HG02623 (cell line): Measurements from ENCODE around the gene KRT222.

Experiments
- ATAC-seq: cut with Tn5 transposase; IDR thresholded peaks from one replicate; pipeline ENCODE4 v1.9.1; 2021; ENCODE audit warnings: moderate library complexity; ENCODE audit not compliant: unreplicated experiment

Gene KRT222

GRCh38 chr17:40664582-40665333 lies at the start of gene KRT222:
Gene KRT222 (minus strand): TSS chr17:40665177. CDS start chr17:40665099, 78 bp downstream.
- ATAC-seq = no peak

DNA sequence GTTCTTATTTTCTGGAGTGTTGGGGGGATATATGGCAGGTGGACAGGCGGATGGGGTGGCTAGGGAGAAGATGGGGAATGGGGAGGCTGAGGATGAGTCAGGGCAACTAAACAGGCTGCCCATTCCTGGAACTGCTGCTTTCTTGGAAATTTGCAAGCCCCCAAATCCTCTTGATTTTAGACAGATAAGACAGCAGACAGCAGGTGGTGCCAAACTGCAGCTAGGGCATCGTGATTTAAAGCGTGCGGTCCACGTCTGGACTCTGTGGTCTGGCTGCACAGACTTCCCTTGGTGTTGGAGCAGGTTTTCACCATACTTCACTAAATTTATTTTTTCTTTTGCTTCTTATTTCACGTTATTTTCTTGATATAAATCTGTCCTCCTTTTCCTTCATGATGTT lies 49.5 kb upstream of the KRT222 start:
- ATAC-seq = no peak

DNA sequence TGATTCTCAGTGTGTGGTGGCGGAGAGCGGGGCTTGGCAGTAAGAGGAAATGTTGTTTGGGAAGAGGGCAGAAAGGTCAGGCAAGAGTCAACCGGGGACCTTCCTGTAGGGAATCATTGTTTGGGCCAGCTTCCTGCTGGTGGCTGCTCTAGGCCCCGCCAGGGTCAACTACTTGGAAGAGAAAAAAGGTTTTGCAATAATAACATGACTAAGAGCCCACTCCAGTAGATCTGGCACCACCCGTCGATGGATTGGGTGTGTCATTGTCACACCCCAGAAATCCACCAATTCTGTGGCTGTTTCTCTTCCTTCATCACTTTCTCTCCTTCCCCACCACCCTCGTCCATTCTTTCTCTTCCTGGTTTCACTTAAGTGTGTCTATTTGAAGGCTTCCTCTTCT lies 42.8 kb upstream of the KRT222 start:
- no peak for ATAC-seq

DNA sequence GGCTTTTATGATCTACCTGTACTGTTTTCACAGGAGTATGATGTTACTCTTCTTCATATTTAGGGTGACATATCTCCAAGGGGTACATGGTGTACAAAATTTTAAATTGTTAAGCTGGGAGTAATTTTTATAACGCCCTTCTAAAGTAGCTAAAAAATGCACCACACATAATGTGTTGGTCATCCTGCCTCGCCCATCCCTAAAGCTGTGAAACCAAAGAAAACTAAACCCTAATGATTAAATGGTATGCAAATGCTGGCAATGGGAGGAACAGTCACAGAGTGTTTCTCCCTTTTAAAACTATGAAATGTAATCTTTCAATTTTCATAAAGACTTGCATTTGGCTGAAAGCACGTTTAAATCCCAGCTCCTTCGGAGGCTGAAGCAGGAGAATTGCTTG lies 40.6 kb upstream of the KRT222 start:
- ATAC-seq = no peak

- no peak for ATAC-seq
Observed at GRCh38 chr17:40703652-40704051, 38.7 kb upstream of the KRT222 start, which contains the start of gene KRT24. Gene KRT24 (minus strand): TSS chr17:40703752. CDS start chr17:40703693, 59 bp downstream.

- ATAC-seq = no peak
Observed at GRCh38 chr17:40702271-40702670, 37.3 kb upstream of the KRT222 start.

- ATAC-seq = no peak
Observed at GRCh38 chr17:40699853-40700252, 34.9 kb upstream of the KRT222 start.

DNA sequence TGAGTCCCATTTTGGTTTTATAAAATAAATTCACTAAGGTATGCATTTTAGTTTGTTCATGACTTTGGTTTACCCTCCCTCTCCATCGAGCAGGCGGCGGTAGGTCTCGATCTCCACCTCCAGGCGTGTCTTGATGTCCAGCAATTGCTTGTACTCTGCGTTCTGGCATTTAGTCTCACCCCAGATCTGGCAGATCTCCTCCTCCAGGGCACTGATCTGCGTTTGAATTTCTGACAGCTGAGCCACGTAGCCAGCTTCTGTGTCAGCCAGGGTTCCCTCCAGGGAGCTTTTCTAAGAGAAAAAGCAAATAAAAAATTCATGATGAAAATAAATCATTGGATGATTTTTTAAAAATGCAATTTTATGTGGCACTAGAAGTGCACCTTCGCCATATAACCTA lies 34.4 kb upstream of the KRT222 start:
- ATAC-seq = no peak

DNA sequence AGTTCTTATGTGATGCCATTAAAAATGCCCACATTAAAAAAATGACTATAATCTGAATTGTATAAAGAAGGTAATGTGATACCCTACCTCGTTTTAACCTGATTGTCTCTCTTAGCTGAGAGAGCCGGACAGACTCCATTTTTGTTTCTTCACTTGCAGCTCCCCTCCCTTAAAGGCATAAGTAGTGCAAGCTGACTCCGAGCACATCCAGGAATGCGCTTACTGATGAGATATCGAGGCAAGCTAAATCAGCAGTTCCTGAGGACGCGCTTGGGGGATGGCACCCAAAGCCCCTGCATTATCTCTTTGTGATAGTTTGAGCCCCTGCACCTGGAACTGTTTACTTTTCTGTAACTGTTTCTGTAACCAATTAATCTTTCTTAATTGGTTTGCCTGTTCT lies 32.3 kb upstream of the KRT222 start:
- no peak for ATAC-seq

GRCh38 chr17:40696651-40697072 lies 31.7 kb upstream of the KRT222 start:
- ATAC-seq = no peak

- no peak for ATAC-seq
Observed at GRCh38 chr17:40695874-40696472, 31.0 kb upstream of the KRT222 start.

GRCh38 chr17:40694584-40694983 lies 29.6 kb upstream of the KRT222 start:
- no peak for ATAC-seq

- no peak for ATAC-seq
Observed at GRCh38 chr17:40687106-40687505, 22.1 kb upstream of the KRT222 start.

GRCh38 chr17:40686192-40686591 lies 21.2 kb upstream of the KRT222 start:
- no peak for ATAC-seq

GRCh38 chr17:40680998-40681397 lies 16.0 kb upstream of the KRT222 start:
- ATAC-seq = no peak

DNA sequence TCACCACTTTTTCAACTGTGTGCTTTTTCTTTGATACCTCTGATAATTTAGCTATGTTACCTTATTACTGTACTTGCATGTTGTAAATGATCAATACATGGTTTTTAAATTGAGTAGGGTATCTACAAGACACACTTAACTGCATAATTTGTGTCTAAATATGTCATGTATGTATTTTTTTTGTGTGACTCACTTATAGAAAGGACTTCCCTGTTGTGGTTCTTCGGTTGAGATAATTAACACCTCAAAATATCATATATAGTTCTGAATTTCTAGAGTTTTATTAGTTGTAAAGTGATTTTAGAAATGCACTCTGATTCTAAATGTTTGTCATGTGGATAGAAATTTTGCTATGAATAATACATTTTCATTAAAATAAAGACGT lies 14.5 kb upstream of the KRT222 start:
- no peak for ATAC-seq

GRCh38 chr17:40678902-40679522 lies 14.0 kb upstream of the KRT222 start:
- ATAC-seq = no peak

DNA sequence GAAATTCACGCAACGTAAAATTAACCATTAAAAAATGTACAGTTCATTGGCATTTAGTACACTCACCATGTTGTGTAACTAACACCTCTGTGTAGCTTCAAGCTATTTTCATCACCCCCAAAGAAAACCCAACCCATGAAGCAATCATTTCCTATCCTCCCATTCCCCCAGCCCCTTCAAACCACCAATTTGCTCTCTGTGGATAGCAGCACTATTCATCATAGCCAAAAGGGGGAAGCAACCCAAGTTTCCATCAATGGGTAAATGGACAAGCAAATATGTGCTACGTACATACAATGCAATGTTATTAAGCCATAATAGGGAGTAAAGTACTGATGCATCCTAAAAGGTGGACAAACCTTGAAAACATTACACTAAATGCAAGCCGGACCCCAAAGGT lies 10.9 kb upstream of the KRT222 start:
- no peak for ATAC-seq

- ATAC-seq = no peak
Observed at GRCh38 chr17:40672654-40673053, 7.7 kb upstream of the KRT222 start.

DNA sequence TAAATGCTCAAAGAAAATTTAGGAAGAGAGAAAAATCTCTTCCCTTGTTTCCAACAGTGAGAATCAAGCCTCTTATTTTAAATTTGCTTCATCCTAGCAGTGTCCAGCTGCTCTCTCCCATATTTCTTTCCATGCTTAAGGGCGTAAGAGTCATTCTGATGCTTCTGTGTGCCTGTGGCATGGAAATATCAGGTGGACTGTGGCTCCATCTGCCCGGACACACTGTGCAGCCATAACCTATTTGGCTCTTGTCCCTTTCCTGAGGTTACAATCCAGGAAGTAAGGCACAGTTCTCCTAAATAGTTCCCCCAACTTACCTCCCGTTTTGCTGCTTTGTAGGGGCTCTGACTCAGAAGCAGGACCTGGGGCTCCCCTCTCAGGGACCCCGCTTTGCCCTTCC lies 6.3 kb upstream of the KRT222 start:
- no peak for ATAC-seq

DNA sequence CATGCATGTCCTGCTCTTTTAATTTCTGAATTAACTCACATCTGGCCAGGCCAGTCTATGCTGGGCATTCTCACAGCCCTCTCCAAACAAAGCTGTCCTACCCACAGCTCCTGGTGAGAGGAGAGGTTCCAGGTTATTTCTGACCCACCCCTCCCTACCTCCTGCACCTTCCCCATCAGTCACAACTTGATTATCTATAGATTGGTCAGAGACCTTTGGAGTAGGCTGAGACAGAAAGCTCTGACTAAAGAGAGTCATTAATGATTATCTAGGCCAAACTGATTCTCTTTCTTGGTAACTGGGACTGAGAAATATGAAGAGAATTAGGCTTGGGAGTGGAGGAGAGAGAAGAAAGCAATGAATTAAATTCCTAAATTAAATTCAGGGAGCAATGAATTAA lies 1.4 kb upstream of the KRT222 start:
- ATAC-seq = no peak

- no peak for ATAC-seq
Observed at GRCh38 chr17:40663252-40663651, 1.7 kb downstream of the KRT222 start.
